GM10248 (cell line): ENCODE data around the gene STATH.
"Not testable (repeated sequence)": the region's sequence is repeated elsewhere in the genome, so short reads cannot be mapped to it uniquely, and the experiment has no call there.

ENCODE experiments used
- CTCF ChIA-PET: fragments of 300-600 bp; sonication (Branson Sonifier 250); formaldehyde crosslinking; extraction: SDS; loops from one replicate; lab custom pipeline; 2021; ENCODE audit warnings: antibody characterized with exemption; lab: Yijun Ruan, JAX
- POLR2A ChIA-PET: fragments of 350-650 bp; sonication (Branson Sonifier 250); formaldehyde crosslinking; extraction: SDS; loops from one replicate; lab custom pipeline; 2020; ENCODE audit warnings: antibody characterized with exemption; lab: Yijun Ruan, JAX
- DNase-seq: peaks from one replicate; pipeline ENCODE4 v3.0.0; 2012; ENCODE audit errors: extremely low spot score
- CTCF ChIP-seq: IDR thresholded peaks from 2 replicates; pipeline ENCODE4 v1.5.1; 2012; ENCODE audit warnings: mild to moderate bottlenecking, low read depth; ENCODE audit errors: extremely low read depth, missing control alignments, control extremely low read depth

STATH gene

GRCh38 chr4:70000711-70001110, 4.9 kb downstream of the STATH start:
- ChIA-PET POLR2A (no interaction called here), CTCF (interaction anchor here (0.9 kb wide), 1 partner anchor 13 kb away, joined by 3 read pairs; no protein-coding TSS in a partner anchor)
- DNase-seq: no peak
- TF ChIP-seq CTCF: no peak

- POLR2A ChIA-PET: no interaction called here
- CTCF ChIA-PET: no interaction called here
- no peak for TF ChIP-seq CTCF
- no peak for DNase-seq
Measured at GRCh38 chr4:70002507-70002906, 6.7 kb downstream of the STATH start.

- ChIA-PET POLR2A (no interaction called here), CTCF (no interaction called here)
- no peak for DNase-seq
- no peak for TF ChIP-seq CTCF
Measured at GRCh38 chr4:70008771-70009170, 13.0 kb downstream of the STATH start.

GRCh38 chr4:70019006-70019405, 23.2 kb downstream of the STATH start:
- CTCF ChIA-PET, DNase-seq, POLR2A ChIA-PET: not testable (repeated sequence)

GRCh38 chr4:70023218-70023617, 27.5 kb downstream of the STATH start:
- CTCF ChIA-PET: no interaction called here

GRCh38 chr4:70027011-70027410, 31.2 kb downstream of the STATH start:
- POLR2A ChIA-PET: no interaction called here

More at GRCh38 chr4:70023218-70023617, 27.5 kb downstream of the STATH start:
- no peak for DNase-seq
- POLR2A ChIA-PET: no interaction called here
- no peak for TF ChIP-seq CTCF

GRCh38 chr4:70028159-70028558, 32.4 kb downstream of the STATH start, which contains the start of gene HTN3:
TSS of gene HTN3 (plus strand) at chr4:70028459. CDS start at chr4:70030741, 2,282 bp downstream.
- CTCF ChIA-PET: not testable (repeated sequence)

More at GRCh38 chr4:70027011-70027410, 31.2 kb downstream of the STATH start:
- CTCF ChIA-PET: no interaction called here
- TF ChIP-seq CTCF: no peak
- DNase-seq: no peak

GRCh38 chr4:70037559-70037958, 41.8 kb downstream of the STATH start:
- POLR2A ChIA-PET, CTCF ChIA-PET, DNase-seq: not testable (repeated sequence)

More at GRCh38 chr4:70028159-70028558, 32.4 kb downstream of the STATH start, which contains the start of gene HTN3:
- POLR2A ChIA-PET, DNase-seq: not testable (repeated sequence)

- DNase-seq, POLR2A ChIA-PET, CTCF ChIA-PET: not testable (repeated sequence)
Measured at GRCh38 chr4:70039928-70040327, 44.2 kb downstream of the STATH start.
